Measurements from ENCODE around the gene ARIH1. TPM values are rescaled to one million over a fixed set of nuclear protein-coding genes. Genes with fewer than 3 reads are reported as not detected.
"Not testable (repeated sequence)": the region's sequence is repeated elsewhere in the genome, so short reads cannot be mapped to it uniquely, and the experiment has no call there.

The ARIH1 gene
- polyA plus RNA-seq, 3 donors, result 13.0 to 31.7 (median 25.0) TPM

DNA sequence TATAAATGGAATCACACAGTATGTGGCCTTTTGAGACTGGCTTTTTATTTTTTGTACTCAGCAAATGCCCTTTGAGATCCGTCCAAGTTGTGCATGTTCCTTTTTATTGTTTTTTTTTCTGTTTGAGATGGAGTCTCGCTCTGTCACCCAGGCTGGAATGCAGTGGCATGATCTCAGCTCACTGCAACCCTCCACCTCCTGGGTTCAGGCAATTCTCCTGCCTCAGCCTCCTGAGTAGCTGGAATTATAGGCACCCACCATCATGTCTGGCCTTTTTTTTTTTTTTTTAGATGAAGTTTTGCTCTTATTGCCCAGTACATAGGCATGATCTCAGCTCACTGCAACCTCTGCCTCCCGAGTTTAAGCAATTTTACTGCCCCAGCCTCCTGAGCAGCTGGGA lies 152.0 kb downstream of the ARIH1 start:
- WGBS, 3 donors, result 75 to 79% (median 78%) methylated on average over 3 of the region's 3 CpGs
- not testable (repeated sequence) for H3K27ac ChIP-seq (ENCODE audit: low read depth, low read length)

DNA sequence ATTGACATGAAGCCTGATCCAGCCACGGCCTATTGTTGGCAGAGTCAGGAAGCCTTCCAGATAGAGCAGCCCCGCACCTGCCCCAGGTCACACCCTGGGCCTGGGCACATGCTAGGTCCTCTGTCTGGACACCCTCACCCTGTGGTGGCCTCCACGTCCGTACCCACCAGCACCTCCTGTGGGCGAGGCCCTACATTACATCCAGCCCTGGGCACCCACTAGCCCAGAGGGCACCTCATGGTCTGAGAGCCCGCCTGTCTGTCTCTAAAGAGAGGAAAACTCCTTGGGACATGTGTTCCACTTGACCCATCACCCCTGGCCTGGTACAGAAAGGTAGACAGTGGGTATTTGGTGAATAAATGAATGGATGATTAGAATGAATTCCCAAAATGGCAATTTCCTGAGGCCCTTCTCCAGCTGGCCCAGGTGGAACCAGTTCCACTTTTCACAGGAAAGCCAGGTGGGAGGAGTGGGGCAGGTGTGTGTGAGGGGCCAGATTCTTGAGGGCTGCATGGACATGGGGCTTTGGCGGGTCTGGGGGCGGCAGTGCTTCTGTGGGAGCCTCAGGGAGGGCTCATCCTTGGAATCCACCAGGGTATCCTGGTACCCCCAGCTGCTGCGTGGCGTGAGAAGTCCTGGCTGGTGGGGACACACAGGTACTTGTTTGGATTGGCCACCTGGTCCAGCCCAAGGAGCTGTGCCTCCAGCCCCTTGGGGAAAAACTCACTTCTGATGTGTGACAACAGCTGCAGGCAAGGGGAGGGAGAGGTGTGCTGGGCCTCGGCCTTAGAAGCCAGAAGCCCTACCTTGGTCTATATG lies 154.3 kb downstream of the ARIH1 start:
- not testable (repeated sequence) for H3K27ac ChIP-seq (ENCODE audit: low read depth, low read length)
- 79 to 89% (median 88%) methylated on average over 11 of the region's 11 CpGs for WGBS, 3 donors

GRCh38 chr15:72629068-72629570 lies 155.0 kb downstream of the ARIH1 start:
- H3K27ac ChIP-seq (ENCODE audit: low read depth, low read length), result not testable (repeated sequence)
- 76 to 83% (median 79%) methylated on average over 7 of the region's 7 CpGs for WGBS, 3 donors

- WGBS, 3 donors, result 0 to 2% (median 1%) methylated on average over 10 to 19 of the region's 43 CpGs
- H3K27ac ChIP-seq (ENCODE audit: low read depth, low read length), result not testable (repeated sequence)
These were observed 162.6 kb downstream of the ARIH1 start for GRCh38 chr15:72636519-72637282.

- no CpG with 5 or more reads among the region's 26 CpGs for WGBS, 3 donors
- H3K27ac ChIP-seq (ENCODE audit: low read depth, low read length), result not testable (repeated sequence)
These were observed 165.8 kb downstream of the ARIH1 start for GRCh38 chr15:72639759-72640483.

DNA sequence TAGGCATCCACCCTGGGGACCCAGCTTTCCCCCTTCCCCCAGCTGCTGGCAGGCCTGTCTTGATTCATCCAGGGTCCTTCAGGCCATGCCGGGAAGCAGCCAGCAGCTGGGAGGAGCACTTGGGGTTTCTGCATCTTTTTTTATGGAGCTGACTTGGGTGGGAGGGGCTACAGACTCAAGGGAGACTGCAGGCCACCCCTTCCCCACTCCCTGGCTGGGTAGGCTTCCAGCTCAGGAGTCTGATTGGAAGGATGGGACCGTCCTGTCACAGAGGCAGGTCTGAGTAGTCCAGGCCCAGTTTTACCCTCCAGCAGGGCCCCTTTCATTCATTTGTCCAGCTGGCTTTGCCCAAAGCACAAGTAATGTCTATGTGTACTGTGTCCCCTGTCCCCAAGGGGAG lies 168.1 kb downstream of the ARIH1 start:
- no CpG with 5 or more reads among the region's 2 CpGs for WGBS, 3 donors

DNA sequence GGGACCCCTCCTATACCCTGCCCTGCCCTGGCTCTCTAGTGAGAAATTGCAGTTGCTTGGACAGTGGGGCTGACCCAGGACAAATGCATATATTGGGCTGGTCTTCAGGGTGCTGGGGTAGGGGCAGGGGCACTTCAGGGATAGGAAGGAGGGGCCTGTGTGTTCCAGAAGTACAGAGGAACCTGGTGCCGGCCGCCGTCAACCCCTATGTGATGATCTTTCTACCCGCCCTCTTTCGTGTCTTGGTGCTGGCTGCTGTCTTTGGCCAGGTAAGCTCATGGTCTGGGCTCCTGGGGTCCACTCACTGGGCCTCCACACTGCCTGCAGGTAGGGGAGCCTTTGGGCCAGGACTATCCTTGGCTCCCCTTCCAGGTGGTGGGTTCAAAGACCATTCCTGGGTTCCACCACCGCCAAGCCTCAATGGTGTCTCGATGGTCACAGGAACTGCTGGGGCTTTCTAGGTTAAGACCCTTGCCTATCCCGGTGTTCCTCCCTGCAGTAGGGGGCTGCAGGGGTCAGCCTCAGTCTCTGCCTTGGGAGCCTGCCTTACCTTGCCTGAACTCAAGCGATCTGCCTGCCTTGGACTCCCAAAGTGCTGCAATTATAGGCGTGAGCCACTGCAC lies 174.6 kb downstream of the ARIH1 start:
- H3K27ac ChIP-seq (ENCODE audit: low read depth, low read length), result not testable (repeated sequence)
- 77 to 89% (median 86%) methylated on average over 8 of the region's 10 CpGs for WGBS, 3 donors

More for the DNA sequence above, 168.1 kb downstream of the ARIH1 start:
- H3K27ac ChIP-seq (ENCODE audit: low read depth, low read length), result not testable (repeated sequence)

Other genes with a start within 250 kb of the ARIH1 start
- gene PKM, start 243.1 kb upstream of the ARIH1 start, polyA plus RNA-seq, result 100 to 1,000 TPM; 126 to 249 (median 242) TPM
- gene PARP6, start 201.8 kb upstream of the ARIH1 start, polyA plus RNA-seq, result 10 to 100 TPM; 38.7 to 63.7 (median 43.4) TPM
- gene CELF6, start 154.2 kb upstream of the ARIH1 start, polyA plus RNA-seq, result 1 to 10 TPM; 1.9 to 2.8 (median 2.5) TPM
- gene HEXA, start 98.3 kb upstream of the ARIH1 start, polyA plus RNA-seq, result 10 to 100 TPM; 36.7 to 67.2 (median 59.3) TPM
- gene TMEM202, start 76.0 kb upstream of the ARIH1 start, polyA plus RNA-seq, result not detected
- gene GOLGA6B, start 180.4 kb downstream of the ARIH1 start, polyA plus RNA-seq, result not detected
- under 1 TPM in 1 of 3 donors, not detected in 2; 0.09 TPM for gene HIGD2B, start 211.9 kb downstream of the ARIH1 start, polyA plus RNA-seq
- 10 to 100 TPM in 2 of 3 donors, 1 to 10 TPM in 1; 8.0 to 12.0 (median 10.0) TPM for gene BBS4, start 211.9 kb downstream of the ARIH1 start, polyA plus RNA-seq

Measured in adipose tissue (tissue), 3 donors.